Activated CD4-positive, alpha-beta memory T cell treated with anti-CD3 and anti-CD28 coated beads, Interleukin-2, amount 10 ng/mL, durations not matched to agents 7 days and 5 days (primary cell): ENCODE results near the gene EPB41L5. TPM values are rescaled to one million over a fixed set of nuclear protein-coding genes. Genes with fewer than 3 reads are reported as not detected.
"Not testable (repeated sequence)": the region's sequence is repeated elsewhere in the genome, so short reads cannot be mapped to it uniquely, and the experiment has no call there.

ENCODE experiments used
- CTCF ChIA-PET: fragments of 350-600 bp; sonication (Branson Sonifier 250); formaldehyde crosslinking; loops from one replicate; lab custom pipeline; 2021; ENCODE audit warnings: antibody characterized with exemption, inconsistent platforms; lab: Charles Lee
- POLR2A ChIA-PET: fragments of 350-600 bp; sonication (Branson Sonifier 250); formaldehyde crosslinking; loops from one replicate; lab custom pipeline; 2021; ENCODE audit warnings: antibody characterized with exemption; lab: Charles Lee
- DNase-seq: peaks from one replicate; pipeline ENCODE4 v3.0.0-alpha.2; 2020
- H3K27ac Mint-ChIP-seq: one replicate; pipeline ENCODE4 v1.8.0; 2021; ENCODE audit warnings: mild to moderate bottlenecking, mixed read lengths
- H3K27me3 Mint-ChIP-seq: one replicate; pipeline ENCODE4 v1.8.0; 2021; ENCODE audit warnings: mixed read lengths
- H3K36me3 Mint-ChIP-seq: one replicate; pipeline ENCODE4 v1.8.0; 2021; ENCODE audit warnings: low read depth, mixed read lengths
- H3K4me1 Mint-ChIP-seq: one replicate; pipeline ENCODE4 v1.8.0; 2021; ENCODE audit warnings: mixed read lengths
- H3K4me3 Mint-ChIP-seq: one replicate; pipeline ENCODE4 v1.8.0; 2021; ENCODE audit warnings: mild to moderate bottlenecking, mixed read lengths
- H3K9me3 Mint-ChIP-seq: one replicate; pipeline ENCODE4 v1.8.0; 2021; ENCODE audit warnings: mixed read lengths
- total RNA-seq, 2 experiments: library from RNA; stranded (reverse); gene quantifications; one replicate each; pipeline ENCODE4 v1.2.3, GENCODE V29; 2021

The EPB41L5 gene
- total RNA-seq, 2 experiments from 2014 or later = 2.1 to 2.8 TPM

DNA sequence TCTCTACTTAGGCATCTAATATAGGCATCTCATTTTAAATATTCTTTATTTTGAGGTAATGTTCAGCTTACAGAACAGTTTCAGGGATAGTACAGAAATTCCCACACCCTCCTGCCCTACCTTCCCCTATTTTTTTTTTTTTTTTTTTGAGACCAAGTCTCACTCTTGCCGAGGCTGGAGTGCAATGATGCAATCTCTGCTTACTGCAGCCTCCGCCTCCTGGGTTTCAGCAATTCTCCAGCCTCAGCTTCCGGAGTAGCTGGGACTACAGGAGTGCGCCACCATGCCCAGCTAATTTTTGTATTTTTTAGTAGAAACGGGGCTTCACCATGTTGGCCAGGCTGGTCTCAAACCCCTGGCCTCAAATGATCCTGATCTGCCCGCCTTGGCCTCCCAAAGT, 97.6 kb downstream of the EPB41L5 start:
- POLR2A ChIA-PET = interaction anchor here (1.1 to 2.1 kb wide), 4 partner anchors 64 to 432 kb away, joined by 3 to 9 read pairs (median 5); partner anchors contain the start of gene TMEM177
- no peak for DNase-seq
- no peak overlapping the region for H3K4me3 Mint-ChIP-seq
- H3K36me3 Mint-ChIP-seq = no peaks in the 10 kb centered on the region
- CTCF ChIA-PET = interaction anchor here (0.6 to 4.0 kb wide), 7 partner anchors 63 to 570 kb away, joined by 3 to 73 read pairs (median 4); partner anchors contain the start of gene RALB
- peaks cover 29% of the 10 kb centered on the region for H3K27me3 Mint-ChIP-seq
- peaks cover 17% of the 10 kb centered on the region for H3K4me1 Mint-ChIP-seq
- no peaks in the 10 kb centered on the region for H3K9me3 Mint-ChIP-seq
- no peak overlapping the region for H3K27ac Mint-ChIP-seq

DNA sequence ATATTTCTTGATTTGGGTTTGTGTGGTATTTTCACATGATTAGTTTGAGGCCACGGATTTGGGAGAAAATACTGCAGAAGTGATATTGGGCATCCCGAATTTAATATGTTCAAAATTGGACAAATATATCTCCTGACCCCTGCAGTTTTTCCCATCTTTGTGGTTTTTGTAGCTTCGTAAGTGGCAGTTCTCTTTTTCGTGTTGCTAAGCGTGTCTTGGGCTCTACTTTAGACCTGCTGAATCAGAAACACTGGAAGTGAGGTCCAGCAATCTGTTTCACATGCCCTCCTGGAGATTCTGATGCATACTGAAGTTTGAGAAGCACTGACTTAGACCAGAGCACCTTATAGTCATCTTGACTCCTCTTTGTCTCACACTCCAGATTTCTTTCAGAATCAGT, 98.3 kb downstream of the EPB41L5 start:
- H3K27me3 Mint-ChIP-seq = peaks cover 29% of the 10 kb centered on the region
- ChIA-PET POLR2A (no interaction called here), CTCF (interaction anchor here (4.0 kb wide), 1 partner anchor 64 kb away, joined by 73 read pairs; no protein-coding TSS in a partner anchor)
- H3K9me3 Mint-ChIP-seq = no peaks in the 10 kb centered on the region
- DNase-seq = no peak
- peaks cover 17% of the 10 kb centered on the region for H3K4me1 Mint-ChIP-seq
- H3K4me3 Mint-ChIP-seq = no peak overlapping the region
- H3K36me3 Mint-ChIP-seq = no peaks in the 10 kb centered on the region
- H3K27ac Mint-ChIP-seq = no peak overlapping the region

DNA sequence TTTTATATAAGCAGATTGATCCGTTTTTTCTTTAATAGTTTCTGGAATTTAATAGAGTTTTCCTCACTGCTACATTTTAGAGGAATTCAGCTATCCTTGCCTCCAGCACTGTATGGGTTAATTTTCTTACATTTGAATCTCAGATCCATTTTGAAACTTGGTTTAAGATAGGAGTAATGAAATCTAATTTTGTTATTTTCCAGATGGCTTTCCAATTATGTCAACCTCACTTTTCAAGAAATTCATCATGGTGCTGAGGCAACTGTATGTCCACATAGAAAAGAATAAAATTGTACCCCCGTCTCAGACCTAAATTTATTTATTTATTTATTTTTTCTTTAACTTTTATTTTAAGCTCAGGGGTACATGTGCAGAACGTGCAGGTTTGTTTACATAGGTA, 105.1 kb downstream of the EPB41L5 start:
- no peak overlapping the region for H3K4me3 Mint-ChIP-seq
- ChIA-PET CTCF (interaction anchor here (1.0 to 2.0 kb wide), 2 partner anchors 57 to 195 kb away, joined by 3 to 6 read pairs; no protein-coding TSS in a partner anchor), POLR2A (no interaction called here)
- peaks cover 15% of the 10 kb centered on the region for H3K27me3 Mint-ChIP-seq
- DNase-seq = no peak
- no peak overlapping the region for H3K27ac Mint-ChIP-seq
- no peaks in the 10 kb centered on the region for H3K9me3 Mint-ChIP-seq
- no peaks in the 10 kb centered on the region for H3K4me1 Mint-ChIP-seq
- H3K36me3 Mint-ChIP-seq = no peaks in the 10 kb centered on the region

DNA sequence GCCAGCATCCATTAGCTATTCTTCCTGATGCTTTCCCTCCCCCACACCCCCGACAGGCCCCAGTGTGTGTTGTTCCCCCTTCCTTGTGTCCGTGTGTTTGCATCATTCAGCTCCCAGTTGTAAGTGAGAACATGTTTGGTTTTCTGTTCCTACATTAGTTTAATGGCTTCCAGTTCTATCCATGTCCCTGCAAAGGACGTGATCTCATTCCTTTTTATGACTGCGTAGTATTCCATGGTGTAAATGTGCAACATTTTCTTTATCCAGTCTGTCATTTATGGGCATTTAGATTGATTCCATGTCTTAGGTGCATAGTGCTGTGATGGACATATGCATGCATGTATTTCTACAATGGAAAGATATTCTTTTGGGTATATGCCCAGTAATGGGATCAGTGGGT, 105.6 kb downstream of the EPB41L5 start:
- no peaks in the 10 kb centered on the region for H3K9me3 Mint-ChIP-seq
- POLR2A ChIA-PET = no interaction called here
- CTCF ChIA-PET = interaction anchor here (2.0 kb wide), 1 partner anchor 56 kb away, joined by 6 read pairs; no protein-coding TSS in a partner anchor
- no peak overlapping the region for H3K4me3 Mint-ChIP-seq
- DNase-seq = no peak
- no peaks in the 10 kb centered on the region for H3K4me1 Mint-ChIP-seq
- H3K36me3 Mint-ChIP-seq = no peaks in the 10 kb centered on the region
- H3K27ac Mint-ChIP-seq = no peak overlapping the region
- peaks cover 15% of the 10 kb centered on the region for H3K27me3 Mint-ChIP-seq

DNA sequence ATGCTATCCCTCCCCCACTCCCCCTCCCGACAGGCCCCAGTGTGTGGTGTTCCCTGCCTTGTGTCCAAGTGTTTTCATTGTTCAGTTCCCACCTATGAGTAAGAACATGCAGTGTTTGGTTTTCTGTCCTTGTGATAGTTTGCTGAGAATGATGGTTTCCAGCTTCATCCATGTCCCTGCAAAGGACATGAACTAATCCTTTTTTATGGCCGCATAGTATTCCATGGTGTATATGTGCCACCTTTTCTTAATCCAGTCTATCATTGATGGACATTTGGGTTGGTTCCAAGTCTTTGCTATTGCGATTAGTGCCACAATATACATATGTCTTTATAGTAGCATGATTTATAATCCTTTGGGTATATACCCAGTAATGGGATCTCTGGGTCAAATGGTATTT, 108.5 kb downstream of the EPB41L5 start:
- POLR2A ChIA-PET, H3K27me3 Mint-ChIP-seq, CTCF ChIA-PET, DNase-seq, H3K4me3 Mint-ChIP-seq, H3K4me1 Mint-ChIP-seq, H3K36me3 Mint-ChIP-seq, H3K9me3 Mint-ChIP-seq, H3K27ac Mint-ChIP-seq: not testable (repeated sequence)

DNA sequence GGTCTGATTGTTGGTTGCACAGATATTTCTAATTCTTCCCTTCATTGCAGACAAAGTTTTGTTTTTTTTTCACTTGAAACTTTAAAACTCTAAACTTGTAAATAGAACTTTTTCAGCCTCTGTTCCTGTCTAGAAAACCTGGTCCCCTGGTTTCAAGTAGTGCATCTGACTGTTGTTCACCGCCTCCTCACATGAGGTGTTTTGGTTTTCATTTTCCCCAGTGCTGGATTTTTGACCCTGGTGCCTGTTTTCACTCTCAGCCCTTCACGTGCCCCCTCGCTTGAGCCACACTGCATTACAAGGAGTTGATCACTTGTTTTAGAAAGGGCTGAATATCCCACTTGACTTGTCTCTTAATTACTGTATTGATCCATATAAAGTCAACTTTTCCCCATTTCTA, 110.2 kb downstream of the EPB41L5 start:
- no peak for DNase-seq
- Mint-ChIP-seq H3K4me3 (no peak overlapping the region), H3K9me3 (no peaks in the 10 kb centered on the region), H3K4me1 (no peaks in the 10 kb centered on the region), H3K27me3 (peaks cover 9% of the 10 kb centered on the region), H3K27ac (no peak overlapping the region), H3K36me3 (no peaks in the 10 kb centered on the region)
- ChIA-PET CTCF (no interaction called here), POLR2A (no interaction called here)

DNA sequence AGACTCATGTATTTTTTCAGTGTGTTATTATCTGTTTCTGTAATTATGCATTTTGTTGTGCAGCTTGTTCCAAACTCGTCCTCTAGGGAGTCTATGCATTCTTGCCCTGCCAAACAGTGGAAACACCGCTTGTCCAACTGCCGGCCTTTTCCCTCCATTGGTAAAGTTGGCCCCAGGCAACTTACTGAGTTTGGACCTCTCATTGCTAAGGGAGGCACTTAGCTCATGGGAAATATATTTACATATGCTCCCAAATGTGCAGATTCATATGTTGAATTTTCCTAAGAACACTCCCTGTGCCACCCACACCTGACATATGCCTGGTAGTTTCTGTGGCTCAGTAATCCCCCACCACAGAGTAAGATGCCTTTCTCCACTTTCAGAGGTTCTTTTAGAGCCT, 112.3 kb downstream of the EPB41L5 start:
- ChIA-PET CTCF (no interaction called here), POLR2A (no interaction called here)
- H3K4me1 Mint-ChIP-seq = no peaks in the 10 kb centered on the region
- H3K27me3 Mint-ChIP-seq = peaks cover 4% of the 10 kb centered on the region
- no peak overlapping the region for H3K27ac Mint-ChIP-seq
- no peak for DNase-seq
- H3K36me3 Mint-ChIP-seq = no peaks in the 10 kb centered on the region
- H3K4me3 Mint-ChIP-seq = no peak overlapping the region
- H3K9me3 Mint-ChIP-seq = no peaks in the 10 kb centered on the region

DNA sequence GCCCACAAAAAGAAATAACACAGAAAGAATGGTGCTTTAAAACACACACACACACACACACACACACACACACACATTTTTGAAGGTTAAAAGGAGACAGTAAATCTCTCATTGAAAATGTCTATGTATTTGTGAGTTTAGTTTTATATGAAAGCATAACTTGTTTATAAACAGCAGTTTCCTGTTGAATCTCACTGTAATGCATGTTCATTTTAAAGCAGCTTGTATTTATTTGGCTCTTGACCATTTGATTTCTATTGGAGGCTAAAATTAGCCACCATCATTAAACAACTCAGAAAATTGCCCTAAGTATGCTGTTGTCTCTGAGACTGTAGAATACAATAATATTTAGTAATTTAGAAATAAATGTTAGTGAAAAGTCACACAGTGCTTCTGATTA, 115.3 kb downstream of the EPB41L5 start:
- Mint-ChIP-seq H3K27ac (no peak overlapping the region), H3K27me3 (peaks cover 4% of the 10 kb centered on the region), H3K4me3 (no peak overlapping the region), H3K36me3 (peaks cover 5% of the 10 kb centered on the region), H3K4me1 (no peaks in the 10 kb centered on the region), H3K9me3 (no peaks in the 10 kb centered on the region)
- POLR2A ChIA-PET = no interaction called here
- no peak for DNase-seq
- CTCF ChIA-PET = interaction anchor here (1.5 kb wide), 1 partner anchor 47 kb away, joined by 4 read pairs; no protein-coding TSS in a partner anchor

DNA sequence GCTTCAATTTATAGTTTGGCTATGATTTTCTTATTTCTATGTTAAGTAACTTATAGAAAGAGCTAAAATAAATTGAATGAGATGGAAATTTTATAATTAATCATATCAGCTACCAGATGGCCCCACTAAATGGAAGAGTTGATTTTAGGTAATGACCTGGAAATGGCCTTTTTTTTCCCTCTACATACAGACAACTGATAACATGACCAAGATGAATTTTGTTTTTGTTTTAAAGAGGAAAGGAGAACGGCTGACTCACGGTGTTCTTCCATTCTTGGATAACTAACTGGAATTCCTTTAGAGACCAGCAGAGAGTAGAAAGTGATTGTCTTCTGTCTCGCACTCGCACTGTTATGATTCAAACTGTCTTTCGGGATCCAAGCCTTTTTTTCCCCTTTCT, 119.3 kb downstream of the EPB41L5 start:
- H3K27me3 Mint-ChIP-seq = no peaks in the 10 kb centered on the region
- peaks cover 3% of the 10 kb centered on the region for H3K9me3 Mint-ChIP-seq
- CTCF ChIA-PET = interaction anchor here (1.2 to 1.7 kb wide), 3 partner anchors 15 to 77 kb away, joined by 3 read pairs; no protein-coding TSS in a partner anchor
- H3K4me1 Mint-ChIP-seq = no peaks in the 10 kb centered on the region
- peaks cover 23% of the 10 kb centered on the region for H3K36me3 Mint-ChIP-seq
- DNase-seq = no peak
- POLR2A ChIA-PET = interaction anchor here (0.5 kb wide), 1 partner anchor 155 kb away, joined by 3 read pairs; no protein-coding TSS in a partner anchor
- H3K27ac Mint-ChIP-seq = no peak overlapping the region
- no peak overlapping the region for H3K4me3 Mint-ChIP-seq

DNA sequence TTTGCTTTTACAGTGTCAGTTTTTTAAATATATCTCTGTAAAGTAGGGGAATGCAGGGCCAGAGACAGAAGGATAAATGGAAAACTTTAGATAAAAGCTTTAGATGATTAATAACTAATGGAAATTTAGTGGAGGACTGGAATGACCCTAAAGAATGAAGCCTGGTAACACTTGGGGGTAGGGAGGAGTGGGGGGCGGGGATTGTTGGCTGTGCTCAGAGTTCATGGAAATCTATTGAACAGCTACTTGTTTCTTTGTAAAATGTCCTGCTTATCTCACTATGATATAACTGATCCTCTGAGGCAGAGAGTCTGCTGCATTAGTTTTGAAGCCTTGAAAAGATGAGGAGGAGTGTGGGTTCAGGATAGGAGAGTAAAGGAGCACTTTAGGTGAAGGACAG, 119.8 kb downstream of the EPB41L5 start:
- Mint-ChIP-seq H3K4me1 (no peaks in the 10 kb centered on the region), H3K9me3 (peaks cover 3% of the 10 kb centered on the region), H3K4me3 (no peak overlapping the region), H3K27ac (no peak overlapping the region), H3K27me3 (no peaks in the 10 kb centered on the region), H3K36me3 (peaks cover 23% of the 10 kb centered on the region)
- CTCF ChIA-PET = interaction anchor here (1.2 to 1.7 kb wide), 3 partner anchors 14 to 77 kb away, joined by 3 read pairs; no protein-coding TSS in a partner anchor
- POLR2A ChIA-PET = no interaction called here
- DNase-seq = no peak

DNA sequence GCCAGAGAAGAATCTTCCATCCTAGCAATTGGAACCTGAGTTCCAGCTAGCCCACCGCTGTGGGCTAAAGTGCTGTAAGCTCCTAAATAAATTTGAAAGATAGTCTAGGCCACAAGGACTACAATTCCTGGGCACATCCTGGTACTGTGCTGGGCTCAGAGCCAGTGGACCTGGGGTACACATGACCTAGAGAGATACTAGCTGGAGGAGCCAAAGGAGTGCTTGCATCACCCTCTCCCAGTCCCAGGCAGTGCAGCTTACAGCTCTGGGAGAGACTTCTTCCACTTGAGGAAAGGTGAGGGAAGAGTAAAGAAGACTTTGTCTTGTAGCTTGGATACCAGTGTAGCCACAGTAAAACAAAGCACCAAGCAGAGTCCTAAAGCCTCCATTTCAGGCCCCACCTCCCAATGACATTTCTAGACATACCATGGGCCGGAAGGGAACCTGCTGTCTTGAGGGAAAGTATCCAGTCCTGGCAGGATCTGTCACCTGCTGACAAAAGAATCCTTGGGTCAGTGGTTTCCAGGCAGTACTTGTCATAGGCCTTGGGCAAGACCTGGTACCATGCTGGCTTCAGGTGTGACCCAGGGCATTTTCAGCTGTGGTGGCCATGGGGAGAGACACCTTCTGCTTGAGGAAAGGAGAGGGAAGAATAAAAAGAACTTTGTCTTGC, 120.8 kb downstream of the EPB41L5 start:
- Mint-ChIP-seq H3K4me1 (no peaks in the 10 kb centered on the region), H3K4me3 (no peak overlapping the region), H3K36me3 (peaks cover 23% of the 10 kb centered on the region), H3K27me3 (no peaks in the 10 kb centered on the region), H3K27ac (no peak overlapping the region), H3K9me3 (peaks cover 3% of the 10 kb centered on the region)
- ChIA-PET CTCF (interaction anchor here (1.5 to 1.6 kb wide), 2 partner anchors 41 to 431 kb away, joined by 3 read pairs; no protein-coding TSS in a partner anchor), POLR2A (no interaction called here)
- DNase-seq = no peak

DNA sequence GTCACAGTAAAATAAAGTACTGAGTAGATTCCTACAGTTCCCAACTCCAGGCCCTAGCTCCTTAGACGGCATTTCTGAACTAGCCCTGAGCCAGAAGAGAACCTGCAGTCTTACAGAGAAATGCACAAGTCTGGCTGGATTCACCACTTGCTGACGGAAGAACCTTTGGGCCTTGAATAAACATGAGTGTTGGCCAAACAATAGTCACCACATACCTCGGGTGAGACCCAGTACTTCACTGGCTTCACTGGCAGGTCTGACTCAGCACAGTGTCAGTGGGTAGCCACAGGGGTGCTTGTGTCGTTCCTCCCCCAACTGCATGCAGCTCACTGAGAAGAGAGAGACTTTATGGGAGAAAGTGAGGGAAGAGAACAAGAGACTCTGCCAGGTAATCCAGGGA, 121.4 kb downstream of the EPB41L5 start:
- POLR2A ChIA-PET = no interaction called here
- Mint-ChIP-seq H3K36me3 (peaks cover 23% of the 10 kb centered on the region), H3K27me3 (no peaks in the 10 kb centered on the region), H3K9me3 (peaks cover 3% of the 10 kb centered on the region), H3K4me1 (no peaks in the 10 kb centered on the region), H3K27ac (no peak overlapping the region), H3K4me3 (no peak overlapping the region)
- CTCF ChIA-PET = interaction anchor here (1.5 kb wide), 1 partner anchor 431 kb away, joined by 3 read pairs; no protein-coding TSS in a partner anchor
- DNase-seq = no peak

DNA sequence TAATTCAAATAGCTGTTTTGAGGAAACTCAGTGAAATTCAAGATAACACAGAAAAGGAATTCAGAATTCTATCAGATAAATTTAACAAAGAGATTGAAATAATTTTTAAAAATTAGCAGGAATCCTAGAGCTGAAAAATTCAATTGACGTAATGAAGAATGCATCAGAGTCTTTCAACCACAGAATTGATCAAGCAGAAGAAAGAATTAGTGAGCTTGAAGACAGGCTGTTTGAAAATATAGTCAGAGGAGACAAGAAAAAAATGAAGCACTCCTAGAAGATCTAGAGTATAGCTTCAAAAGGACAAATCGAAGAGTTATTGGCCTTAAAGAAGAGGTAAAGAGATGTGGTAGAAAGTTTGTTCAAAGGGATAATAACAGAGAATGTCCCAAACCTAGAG, 122.1 kb downstream of the EPB41L5 start:
- CTCF ChIA-PET = not testable (repeated sequence)

More for the DNA sequence above, 122.1 kb downstream of the EPB41L5 start:
- H3K36me3 Mint-ChIP-seq = peaks cover 23% of the 10 kb centered on the region
- H3K27me3 Mint-ChIP-seq, H3K4me3 Mint-ChIP-seq, H3K9me3 Mint-ChIP-seq, H3K27ac Mint-ChIP-seq, DNase-seq, H3K4me1 Mint-ChIP-seq, POLR2A ChIA-PET: not testable (repeated sequence)
